ENCODE data around the gene OR6C6. TPM values are rescaled to one million over a fixed set of nuclear protein-coding genes. Genes with fewer than 3 reads are reported as not detected.

The OR6C6 gene
- not detected in 2 replicates for total RNA-seq

DNA sequence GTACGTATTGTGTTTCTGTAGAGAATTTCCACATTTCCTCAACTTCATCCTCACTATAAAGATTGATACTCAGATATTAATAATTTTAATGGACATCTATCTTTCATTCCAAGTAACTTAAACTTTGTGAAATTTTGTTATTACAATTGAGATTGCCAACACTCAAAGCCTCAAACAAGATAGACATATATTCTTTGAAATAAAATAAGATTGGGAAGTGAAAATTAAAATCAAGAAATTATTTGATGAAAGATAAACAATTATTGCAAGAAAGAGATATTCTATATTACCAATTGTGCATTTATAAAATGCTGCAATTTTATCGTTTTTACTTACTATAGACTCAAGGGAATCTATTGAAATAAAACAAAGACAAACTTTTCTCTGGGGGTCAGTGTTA is at the start of gene OR6C6:
OR6C6 (minus strand) TSS at position 101 of the 400 bp plus-strand sequence. CDS start 1,337 bp downstream, outside the sequence.

DNA sequence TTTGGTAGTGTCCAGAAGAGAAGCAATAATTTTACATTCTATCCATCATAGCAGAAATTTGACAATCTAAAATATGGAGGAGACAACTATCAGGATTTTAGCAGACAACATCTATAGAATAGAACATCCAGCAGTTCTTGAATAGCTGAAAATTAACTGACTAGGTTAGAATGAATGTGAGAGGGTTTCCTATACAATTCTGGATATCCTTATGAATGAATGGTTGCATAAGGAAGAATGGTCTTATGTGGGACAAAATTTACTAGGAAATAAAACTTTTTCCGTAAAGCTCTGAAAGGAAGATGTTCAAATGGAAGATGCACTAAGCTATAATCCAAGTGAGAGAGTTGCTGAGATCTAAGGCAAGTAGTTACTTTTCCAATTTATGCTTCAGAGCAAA is 34.1 kb upstream of the OR6C6 start, which contains the start of gene OR6C3:
OR6C3 (plus strand) TSS at position 301 of the 400 bp plus-strand sequence. CDS start 955 bp downstream, outside the sequence.

DNA sequence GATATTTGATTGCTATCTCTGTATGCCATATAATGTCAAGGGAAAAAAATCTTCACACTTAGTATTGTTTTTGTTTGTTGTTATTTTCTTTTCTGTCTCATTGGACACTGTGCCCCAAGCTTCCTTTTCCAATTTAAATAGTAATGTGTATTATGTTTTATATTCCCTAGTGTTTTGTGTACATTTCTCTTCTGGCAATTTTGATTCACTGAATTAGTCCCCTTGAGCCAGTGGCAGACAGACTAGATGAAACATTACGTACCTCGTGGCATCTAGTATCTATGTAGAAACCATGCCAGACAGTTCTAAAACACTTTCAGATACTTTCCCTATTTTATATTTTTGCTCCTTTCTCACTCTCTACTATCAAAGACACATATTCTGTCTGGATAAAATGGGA is 17.7 kb upstream of the OR6C6 start, which contains the start of gene OR6C1:
OR6C1 (plus strand) TSS at position 301 of the 400 bp plus-strand sequence. CDS start 6,257 bp downstream, outside the sequence.

DNA sequence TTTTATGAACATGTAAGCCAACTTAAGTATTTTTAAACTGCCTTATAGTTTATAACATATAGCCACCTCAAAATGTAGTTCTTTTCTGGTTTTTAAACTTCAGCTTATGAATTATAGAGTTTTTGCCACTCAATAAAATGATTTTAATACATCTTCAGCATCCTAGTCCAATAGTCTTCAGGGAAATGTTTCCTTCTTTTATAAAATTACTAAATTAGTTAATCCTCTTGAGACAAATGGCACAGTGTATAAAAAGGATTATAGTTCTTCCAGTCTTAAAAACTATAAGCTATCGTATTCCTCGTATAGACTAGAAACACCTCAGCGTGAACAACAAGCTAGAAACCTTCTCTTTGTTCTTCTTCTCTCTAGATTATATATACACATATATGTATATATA is 52.1 kb downstream of the OR6C6 start, which contains the start of gene OR6C74:
OR6C74 (plus strand) TSS at position 301 of the 400 bp plus-strand sequence. CDS start 2,679 bp downstream, outside the sequence.

Other genes with a start within 250 kb of the OR6C6 start
- not detected in 2 replicates for gene OR9K2, start 170.2 kb downstream of the OR6C6 start, total RNA-seq
- not detected in 2 replicates for gene OR10A7, start 75.5 kb downstream of the OR6C6 start, total RNA-seq
- gene OR6C74, start 52.0 kb downstream of the OR6C6 start, total RNA-seq: not detected in 2 replicates
- gene OR6C1, start 17.8 kb upstream of the OR6C6 start, total RNA-seq: not detected in 2 replicates
- gene OR6C3, start 34.2 kb upstream of the OR6C6 start, total RNA-seq: not detected in 2 replicates
- not detected in 2 replicates for gene OR6C75, start 66.4 kb upstream of the OR6C6 start, total RNA-seq
- gene OR6C65, start 104.0 kb upstream of the OR6C6 start, total RNA-seq: not detected in 2 replicates
- not detected in 2 replicates for gene OR6C76, start 129.7 kb upstream of the OR6C6 start, total RNA-seq
- gene OR6C2, start 147.5 kb upstream of the OR6C6 start, total RNA-seq: not detected in 2 replicates
- not detected in 2 replicates for gene OR6C70, start 173.6 kb upstream of the OR6C6 start, total RNA-seq
- gene OR6C68, start 195.8 kb upstream of the OR6C6 start, total RNA-seq: not detected in 2 replicates